Pancreas (tissue), 10 donors: ENCODE data around the gene CCND2. TPM values are rescaled to one million over a fixed set of nuclear protein-coding genes. Genes with fewer than 3 reads are reported as not detected.

Experiments used
- ATAC-seq, 4 donors: fragments of 200-7000 bp; cut with Tn5 transposase; one replicate each; pipeline versions ENCODE4 v1.8.0 to v1.9.1; 2020; ENCODE audit warnings: mild to moderate bottlenecking in 4 of 4, moderate library complexity in 4 of 4
- DNase-seq, 6 donors: peaks; one replicate each; pipeline ENCODE4 v3.0.0-alpha.2; 2020
- FAIRE-seq: peaks from 2 replicates; lab custom pipeline; 2012; peaks lifted over from hg19 to GRCh38; lab: Jason Lieb, UNC
- H3K27ac ChIP-seq, 4 donors: fragments of 200-600 bp; sonication (generic); 1 replicate in 3 of 4; 2 replicates in 1 of 4; pipeline versions ENCODE4 v1.5.0 to v1.8.0; 2020
- H3K27me3 ChIP-seq, 4 donors: fragments of 200-600 bp; one replicate each; pipeline ENCODE4 v1.8.0; 2021
- H3K36me3 ChIP-seq, 3 donors: fragments of 200-600 bp; sonication (generic) in 1 of 3; one replicate each; pipeline versions ENCODE4 v1.5.0 to v1.8.0; 2020 to 2021
- H3K4me1 ChIP-seq, 3 donors: fragments of 200-600 bp; one replicate each; pipeline ENCODE4 v1.8.0; 2021
- H3K4me3 ChIP-seq, 4 donors: fragments of 200-600 bp; sonication (generic) in 2 of 4; one replicate each; pipeline versions ENCODE4 v1.5.0 to v1.8.0; 2020 to 2021
- H3K9me3 ChIP-seq, 4 donors: fragments of 200-600 bp; one replicate each; pipeline ENCODE4 v1.8.0; 2021
- WGBS, 2 donors: extraction: QIAGEN DNeasy Blood & Tissue Kit; methylation state at CpG; one replicate each; pipeline ENCODE4 v1.1.7; 2013; 5-methylcytosine and 5-hydroxymethylcytosine counted together
- intact Hi-C, 3 donors: fragments of 100-400 bp; cut with DNase I; formaldehyde crosslinking; loops; one replicate each; pipeline versions ENCODE4 v1.11.1 to v1.14.2; 2022
- polyA plus RNA-seq, 2 donors: library from polyadenylated mRNA; stranded (reverse); fragments of 200-250 nt; gene quantifications; one replicate each; pipeline ENCODE4 v1.2.3, GENCODE V29; 2013
- total RNA-seq, 6 donors: library from RNA; stranded (reverse); fragmentation: NEBNext Ultra II Directional in 4 of 6; extraction: Animal tissue kit (Norgen Biotek cat#: 25700) in 4 of 6; gene quantifications; one replicate each; pipeline versions ENCODE4 v1.2.1 to v1.2.4, GENCODE V29; 2021 to 2023
- TF ChIP-seq, protein P1 (sequence below), 4 donors: fragments of 200-600 bp; sonication (generic) in 3 of 4; IDR thresholded peaks; one replicate each; pipeline versions ENCODE4 v1.5.0 to v1.8.0; 2021; ENCODE audit warnings: antibody characterized with exemption in 4 of 4
- donor health status: healthy with polysubstance abuse.
- donor health status: DM: no; HTN: no; CAD: no; lungs with moderate emphysema.
- donor health status: DM: no; HTN: no; CAD: no.
- donor health status: control.
- donor health status: control.
- donor health status: Bipolar disorder and iron deficiency.
- donor health status: DM: yes; HTN: yes; CAD: no.
- donor health status: DM: no; HTN: no; CAD: no.
- donor health status: DM: no; HTN: no; CAD: no.
- donor health status: DM: yes; HTN: yes; CAD: no.

Gene CCND2
- total and polyA plus RNA-seq, 8 donors, result 6.3 to 75.6 (median 59.7) TPM

DNA sequence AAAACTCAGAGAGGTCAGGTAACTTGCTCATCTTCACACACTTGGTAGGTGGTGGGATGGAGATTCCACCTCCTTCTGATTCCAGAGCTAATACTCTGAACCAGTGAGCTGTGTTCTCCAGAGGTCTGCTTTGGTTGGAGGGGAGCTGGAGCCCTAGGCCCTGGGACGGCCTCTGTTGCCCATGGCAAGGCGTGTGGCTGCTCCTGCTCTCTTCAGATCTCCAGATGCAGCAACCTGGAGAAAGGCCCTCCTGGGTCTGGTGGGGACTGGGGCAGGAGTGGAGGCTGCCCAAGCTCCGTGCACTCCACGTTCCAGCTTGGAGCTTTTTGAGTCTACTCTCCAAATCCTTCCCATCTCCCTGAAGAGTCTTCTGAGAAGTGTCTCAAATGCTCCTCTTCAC lies 10.7 kb downstream of the CCND2 start:
- Histone ChIP-seq H3K4me1 (peaks cover 0 to 7% (median 0%) of the 10 kb centered on the region in 3 donors), H3K27me3 (no peaks in the 10 kb centered on the region), H3K9me3 (no peaks in the 10 kb centered on the region), H3K27ac (no peak overlapping the region), H3K36me3 (peaks cover 0 to 27% (median 4%) of the 10 kb centered on the region in 3 donors), H3K4me3 (no peak overlapping the region)
- 92 to 93% methylated on average over 4 of the region's 4 CpGs for WGBS, 2 donors
- ATAC-seq (no peak), FAIRE-seq (no peak), DNase-seq (no peak)
- TF ChIP-seq, protein P1, sequence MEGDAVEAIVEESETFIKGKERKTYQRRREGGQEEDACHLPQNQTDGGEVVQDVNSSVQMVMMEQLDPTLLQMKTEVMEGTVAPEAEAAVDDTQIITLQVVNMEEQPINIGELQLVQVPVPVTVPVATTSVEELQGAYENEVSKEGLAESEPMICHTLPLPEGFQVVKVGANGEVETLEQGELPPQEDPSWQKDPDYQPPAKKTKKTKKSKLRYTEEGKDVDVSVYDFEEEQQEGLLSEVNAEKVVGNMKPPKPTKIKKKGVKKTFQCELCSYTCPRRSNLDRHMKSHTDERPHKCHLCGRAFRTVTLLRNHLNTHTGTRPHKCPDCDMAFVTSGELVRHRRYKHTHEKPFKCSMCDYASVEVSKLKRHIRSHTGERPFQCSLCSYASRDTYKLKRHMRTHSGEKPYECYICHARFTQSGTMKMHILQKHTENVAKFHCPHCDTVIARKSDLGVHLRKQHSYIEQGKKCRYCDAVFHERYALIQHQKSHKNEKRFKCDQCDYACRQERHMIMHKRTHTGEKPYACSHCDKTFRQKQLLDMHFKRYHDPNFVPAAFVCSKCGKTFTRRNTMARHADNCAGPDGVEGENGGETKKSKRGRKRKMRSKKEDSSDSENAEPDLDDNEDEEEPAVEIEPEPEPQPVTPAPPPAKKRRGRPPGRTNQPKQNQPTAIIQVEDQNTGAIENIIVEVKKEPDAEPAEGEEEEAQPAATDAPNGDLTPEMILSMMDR (IDR thresholded peaks at IDR 0.05), result no peak
- intact Hi-C loops, result loop anchor here in 1 of 3 donors (10.0 kb wide), 1 partner anchor 240 kb away; no protein-coding TSS in a partner anchor

- Histone ChIP-seq H3K27ac (no peak overlapping the region), H3K9me3 (no peaks in the 10 kb centered on the region), H3K4me3 (no peak overlapping the region), H3K36me3 (peaks cover 0 to 29% (median 4%) of the 10 kb centered on the region in 3 donors), H3K4me1 (peaks cover 0 to 6% (median 0%) of the 10 kb centered on the region in 3 donors), H3K27me3 (no peaks in the 10 kb centered on the region)
- DNase-seq (no peak), FAIRE-seq (no peak), ATAC-seq (no peak)
- intact Hi-C loops, result loop anchor here in 1 of 3 donors (10.0 kb wide), 1 partner anchor 240 kb away; no protein-coding TSS in a partner anchor
- WGBS, 2 donors, result 81 to 84% methylated on average over 8 of the region's 8 CpGs
- TF ChIP-seq, protein P1 (IDR thresholded peaks at IDR 0.05), result no peak
These were observed 11.5 kb downstream of the CCND2 start for GRCh38 chr12:4285070-4285469.

- TF ChIP-seq, protein P1 (IDR thresholded peaks at IDR 0.05), result no peak
- Histone ChIP-seq H3K36me3 (peaks cover 0 to 27% (median 4%) of the 10 kb centered on the region in 3 donors), H3K27me3 (no peaks in the 10 kb centered on the region), H3K27ac (no peak overlapping the region), H3K4me1 (no peaks in the 10 kb centered on the region), H3K4me3 (no peak overlapping the region), H3K9me3 (no peaks in the 10 kb centered on the region)
- FAIRE-seq (no peak), DNase-seq (no peak), ATAC-seq (no peak)
- 79 to 81% methylated on average over 12 of the region's 12 CpGs for WGBS, 2 donors
- intact Hi-C loops, result loop anchor here in 1 of 3 donors (10.0 kb wide), 1 partner anchor 241 kb away; no protein-coding TSS in a partner anchor
These were observed 12.7 kb downstream of the CCND2 start for GRCh38 chr12:4286228-4286627.

GRCh38 chr12:4286771-4287317 lies 13.3 kb downstream of the CCND2 start:
- TF ChIP-seq, protein P1 (IDR thresholded peaks at IDR 0.05), result no peak
- DNase-seq (no peak), ATAC-seq (no peak), FAIRE-seq (no peak)
- H3K4me1 ChIP-seq, result no peaks in the 10 kb centered on the region
- peaks cover 0 to 27% (median 4%) of the 10 kb centered on the region in 3 donors for H3K36me3 ChIP-seq
- intact Hi-C loops, result loop anchor here in 1 of 3 donors (10.0 kb wide), 1 partner anchor 242 kb away; no protein-coding TSS in a partner anchor
- no peaks in the 10 kb centered on the region for H3K27me3 ChIP-seq
- H3K9me3 ChIP-seq, result no peaks in the 10 kb centered on the region
- WGBS, 2 donors, result 78 to 83% methylated on average over 14 of the region's 14 CpGs
- no peak overlapping the region for H3K27ac ChIP-seq
- H3K4me3 ChIP-seq, result no peak overlapping the region
